Thyroid gland (tissue), 4 donors: ENCODE measurements around the gene COX11. TPM values are rescaled to one million over a fixed set of nuclear protein-coding genes. Genes with fewer than 3 reads are reported as not detected.

Experiments
- DNase-seq, 2 donors: peaks; one replicate each; pipeline ENCODE4 v3.0.0-alpha.2; 2019
- H3K27ac ChIP-seq, 3 donors: fragments of 200-600 bp; sonication (generic); 1 replicate in 2 of 3; 2 replicates in 1 of 3; pipeline ENCODE4 v1.5.1; 2016 to 2019; ENCODE audit warnings: mild to moderate bottlenecking in 1 of 3, moderate library complexity in 1 of 3
- H3K27me3 ChIP-seq: fragments of 200-600 bp; sonication (generic); one replicate; pipeline ENCODE4 v1.5.1; 2019
- H3K36me3 ChIP-seq, 2 donors: fragments of 200-600 bp; sonication (generic); one replicate each; pipeline ENCODE4 v1.5.1; 2016 to 2019
- H3K4me1 ChIP-seq, 2 donors: fragments of 200-600 bp; sonication (generic); one replicate each; pipeline ENCODE4 v1.5.1; 2017 to 2019
- H3K4me3 ChIP-seq, 3 donors: fragments of 200-600 bp; sonication (generic); replicated peaks in 1 of 3; 1 replicate in 2 of 3; 2 replicates in 1 of 3; pipeline ENCODE4 v1.5.1; 2016; ENCODE audit warnings: mild to moderate bottlenecking in 1 of 3
- H3K9me3 ChIP-seq: fragments of 200-600 bp; sonication (generic); one replicate; pipeline ENCODE4 v1.5.1; 2017
- POLR2A ChIP-seq, 2 donors: fragments of 450-650 bp; IDR thresholded peaks; one replicate each; pipeline ENCODE4 v1.6.1; 2017; ENCODE audit warnings: antibody characterized with exemption in 2 of 2, mild to moderate bottlenecking in 2 of 2, moderate library complexity in 1 of 2
- WGBS, 2 donors: methylation state at CpG; one replicate each; pipeline ENCODE4 v1.1.5; 2017; 5-methylcytosine and 5-hydroxymethylcytosine counted together
- intact Hi-C: fragments of 100-400 bp; cut with DNase I; formaldehyde crosslinking; loops from one replicate; pipeline ENCODE4 v1.15.1; 2023
- total RNA-seq, 4 donors: library from RNA; depleted of rRNA; stranded (reverse); fragments of >200 nt; gene quantifications; one replicate each; pipeline ENCODE4 v1.2.3, GENCODE V29; 2016
- TF ChIP-seq, protein P1 (sequence below), 6 experiments: fragments of 200-600 bp in 3 of 6; fragments of 450-650 bp in 3 of 6; sonication (generic) in 3 of 6; IDR thresholded peaks; one replicate each; pipeline ENCODE4 v1.5.1; 2016 to 2019; ENCODE audit warnings: antibody characterized with exemption in 6 of 6, mild to moderate bottlenecking in 2 of 6, inconsistent platforms in 1 of 6, moderate library complexity in 1 of 6

COX11 gene
- total RNA-seq, 4 donors from 2014 or later: 51.5 to 75.3 (median 66.0) TPM

DNA sequence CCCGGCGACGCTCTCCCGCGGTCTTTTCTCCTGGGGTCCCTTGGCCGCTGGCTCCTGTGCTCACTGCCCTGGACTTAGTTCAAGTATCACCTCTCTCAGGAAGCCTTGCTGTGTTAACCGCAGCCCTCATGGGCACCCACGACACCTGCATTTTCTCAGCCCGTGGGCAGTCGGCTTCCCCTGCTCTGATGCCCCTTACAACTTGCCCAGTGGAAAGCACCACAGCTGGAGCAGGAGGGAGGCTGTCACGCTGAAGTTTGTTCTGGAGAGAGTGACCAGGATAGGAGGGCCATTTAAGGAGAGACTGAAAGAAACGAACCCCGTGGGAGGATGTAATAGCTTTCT, 506 bp upstream of the COX11 start:
- peak in 1 of 2 donors; percentile 29 for DNase-seq
- Histone ChIP-seq H3K4me3 (peak overlapping the region; percentile 80 to 97 (median 94)), H3K9me3 (no peaks in the 10 kb centered on the region), H3K27me3 (no peaks in the 10 kb centered on the region), H3K4me1 (peaks cover 10 to 22% of the 10 kb centered on the region in 2 donors), H3K27ac (peak overlapping the region; percentile 45 to 93 (median 91)), H3K36me3 (peaks cover 3 to 8% of the 10 kb centered on the region in 2 donors)
- TF ChIP-seq POLR2A (IDR thresholded peaks at IDR 0.05): no peak
- TF ChIP-seq, protein P1, sequence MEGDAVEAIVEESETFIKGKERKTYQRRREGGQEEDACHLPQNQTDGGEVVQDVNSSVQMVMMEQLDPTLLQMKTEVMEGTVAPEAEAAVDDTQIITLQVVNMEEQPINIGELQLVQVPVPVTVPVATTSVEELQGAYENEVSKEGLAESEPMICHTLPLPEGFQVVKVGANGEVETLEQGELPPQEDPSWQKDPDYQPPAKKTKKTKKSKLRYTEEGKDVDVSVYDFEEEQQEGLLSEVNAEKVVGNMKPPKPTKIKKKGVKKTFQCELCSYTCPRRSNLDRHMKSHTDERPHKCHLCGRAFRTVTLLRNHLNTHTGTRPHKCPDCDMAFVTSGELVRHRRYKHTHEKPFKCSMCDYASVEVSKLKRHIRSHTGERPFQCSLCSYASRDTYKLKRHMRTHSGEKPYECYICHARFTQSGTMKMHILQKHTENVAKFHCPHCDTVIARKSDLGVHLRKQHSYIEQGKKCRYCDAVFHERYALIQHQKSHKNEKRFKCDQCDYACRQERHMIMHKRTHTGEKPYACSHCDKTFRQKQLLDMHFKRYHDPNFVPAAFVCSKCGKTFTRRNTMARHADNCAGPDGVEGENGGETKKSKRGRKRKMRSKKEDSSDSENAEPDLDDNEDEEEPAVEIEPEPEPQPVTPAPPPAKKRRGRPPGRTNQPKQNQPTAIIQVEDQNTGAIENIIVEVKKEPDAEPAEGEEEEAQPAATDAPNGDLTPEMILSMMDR (IDR thresholded peaks at IDR 0.05): no peak
- WGBS, 2 donors: 0% methylated on average over 7 to 13 of the region's 13 CpGs
- intact Hi-C loops: no loop called here

DNA sequence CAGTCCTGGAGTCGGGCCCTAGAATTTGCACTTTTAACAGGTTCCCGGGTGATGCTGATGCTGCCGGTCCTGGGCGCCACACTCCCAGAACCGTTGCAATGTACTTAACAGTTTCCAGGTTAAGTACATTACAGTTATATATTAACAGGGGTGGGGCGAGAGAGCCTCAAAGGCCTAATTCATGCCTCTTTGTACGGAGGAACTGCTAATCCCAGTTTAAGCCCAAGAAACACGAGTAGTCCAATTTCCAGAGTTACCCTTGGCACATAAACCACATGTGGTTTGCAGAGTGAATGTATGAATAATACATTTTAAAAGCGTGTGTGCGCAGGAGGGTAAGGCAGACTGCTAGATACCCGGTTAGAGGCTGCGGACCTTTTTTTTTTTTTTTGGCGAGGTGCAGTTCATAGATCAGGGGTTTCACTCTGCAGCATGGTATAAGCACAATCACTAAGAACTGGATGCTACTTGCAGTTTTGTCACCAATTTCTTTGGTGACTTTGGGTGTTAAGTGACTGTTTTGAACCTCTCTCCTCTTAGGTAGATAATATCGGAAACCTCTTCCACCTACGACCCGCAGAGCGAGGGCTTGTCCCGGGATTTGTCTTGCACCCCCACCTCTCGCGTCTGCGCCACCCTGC, 713 bp downstream of the COX11 start:
- TF ChIP-seq POLR2A (IDR thresholded peaks at IDR 0.05): no peak
- TF ChIP-seq, protein P1 (IDR thresholded peaks at IDR 0.05): peak in 2 of 6 experiments; percentile 49 to 52
- intact Hi-C loops: no loop called here
- Histone ChIP-seq H3K4me1 (peaks cover 10 to 22% of the 10 kb centered on the region in 2 donors), H3K27me3 (no peaks in the 10 kb centered on the region), H3K36me3 (peaks cover 14% of the 10 kb centered on the region in 2 donors), H3K4me3 (peak overlapping the region; percentile 80 to 97 (median 94)), H3K27ac (peak overlapping the region; percentile 45 to 93 (median 91)), H3K9me3 (no peaks in the 10 kb centered on the region)
- WGBS, 2 donors: 0 to 2% methylated on average over 19 to 21 of the region's 21 CpGs
- DNase-seq: peak; percentile 8 to 52

DNA sequence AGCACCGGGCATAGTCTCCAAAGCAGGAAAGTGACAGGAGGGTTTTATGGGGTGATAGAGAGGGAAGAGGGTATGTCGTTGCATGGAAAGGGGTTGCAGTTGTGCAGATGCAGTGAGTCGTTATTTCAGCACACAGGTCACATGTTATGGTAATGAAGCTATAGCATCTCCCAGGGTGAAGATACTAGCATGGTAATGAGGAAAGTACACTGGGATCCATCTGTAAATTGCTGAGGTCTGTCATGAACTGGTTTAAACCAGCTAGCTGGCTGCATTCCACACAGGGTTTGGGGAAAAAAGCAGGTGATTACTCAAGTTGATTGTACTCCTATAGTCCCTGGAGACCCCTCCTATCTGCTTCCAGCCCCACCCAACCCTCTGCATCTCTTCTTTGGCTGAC, 11.7 kb downstream of the COX11 start:
- Histone ChIP-seq H3K4me1 (no peaks in the 10 kb centered on the region), H3K27ac (no peak overlapping the region), H3K9me3 (no peaks in the 10 kb centered on the region), H3K27me3 (no peaks in the 10 kb centered on the region), H3K36me3 (peaks cover 9 to 26% of the 10 kb centered on the region in 2 donors), H3K4me3 (no peak overlapping the region)
- intact Hi-C loops: no loop called here
- TF ChIP-seq POLR2A (IDR thresholded peaks at IDR 0.05): no peak
- TF ChIP-seq, protein P1 (IDR thresholded peaks at IDR 0.05): no peak
- no peak for DNase-seq
- WGBS, 2 donors: 85 to 89% methylated on average over 3 of the region's 3 CpGs

DNA sequence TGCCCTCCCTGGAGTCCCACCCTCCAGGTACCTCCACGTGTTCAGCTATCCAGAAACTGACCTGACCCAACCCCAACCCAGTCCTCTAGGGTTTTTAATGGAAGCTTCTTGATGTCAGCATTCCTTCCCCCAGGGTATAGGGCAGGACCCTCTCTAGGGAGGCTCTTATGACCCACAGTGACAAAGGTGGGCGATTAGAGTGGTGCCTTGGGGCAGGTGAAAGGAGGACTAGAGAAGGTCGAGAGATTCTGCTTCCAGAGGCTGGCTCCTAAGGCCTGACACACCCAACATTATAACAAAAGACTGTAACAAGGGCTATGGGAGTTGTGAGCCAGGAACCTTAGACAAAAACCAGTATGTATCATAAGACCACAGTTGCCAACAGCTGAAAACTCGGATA, 17.2 kb downstream of the COX11 start:
- H3K9me3 ChIP-seq: no peaks in the 10 kb centered on the region
- H3K27ac ChIP-seq: no peak overlapping the region
- H3K27me3 ChIP-seq: no peaks in the 10 kb centered on the region
- 77 to 79% methylated on average over 4 of the region's 4 CpGs for WGBS, 2 donors
- intact Hi-C loops: no loop called here
- no peaks in the 10 kb centered on the region for H3K4me1 ChIP-seq
- H3K4me3 ChIP-seq: no peak overlapping the region
- DNase-seq: no peak
- TF ChIP-seq POLR2A (IDR thresholded peaks at IDR 0.05): no peak
- TF ChIP-seq, protein P1 (IDR thresholded peaks at IDR 0.05): no peak
- peaks cover 0 to 3% of the 10 kb centered on the region in 2 donors for H3K36me3 ChIP-seq

DNA sequence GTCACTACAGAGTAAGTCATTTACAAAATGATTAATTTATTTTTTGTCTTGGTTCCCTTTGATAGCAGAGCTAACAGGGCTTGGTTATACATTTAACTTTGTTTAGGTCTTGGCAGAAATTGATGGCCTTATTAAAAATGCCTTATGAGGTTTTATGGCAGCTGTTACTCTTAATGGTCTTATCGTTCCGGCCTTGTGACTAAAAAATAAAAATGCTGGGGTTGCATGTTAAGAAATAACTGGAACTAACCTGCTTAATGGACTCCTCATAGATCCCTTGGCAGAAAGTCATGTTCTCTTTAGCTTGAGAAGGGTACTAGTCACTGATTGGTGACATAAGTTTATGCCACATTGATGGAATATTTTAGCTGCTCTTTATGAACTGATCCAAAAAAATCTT, 18.3 kb downstream of the COX11 start:
- Histone ChIP-seq H3K4me3 (no peak overlapping the region), H3K9me3 (no peaks in the 10 kb centered on the region), H3K27me3 (no peaks in the 10 kb centered on the region), H3K27ac (no peak overlapping the region), H3K4me1 (no peaks in the 10 kb centered on the region), H3K36me3 (peaks cover 0 to 3% of the 10 kb centered on the region in 2 donors)
- no peak for DNase-seq
- intact Hi-C loops: no loop called here
- 82 to 93% methylated on average over 2 of the region's 2 CpGs for WGBS, 2 donors
- no peak for TF ChIP-seq POLR2A (IDR thresholded peaks at IDR 0.05)
- TF ChIP-seq, protein P1 (IDR thresholded peaks at IDR 0.05): no peak
